Measurements from ENCODE around the gene CIAO2A. TPM values are rescaled to one million over a fixed set of nuclear protein-coding genes. Genes with fewer than 3 reads are reported as not detected.
"Not testable (repeated sequence)": the region's sequence is repeated elsewhere in the genome, so short reads cannot be mapped to it uniquely, and the experiment has no call there.

CIAO2A gene
- total and polyA plus RNA-seq, 10 donors, result 42.2 to 129 (median 74.8) TPM

DNA sequence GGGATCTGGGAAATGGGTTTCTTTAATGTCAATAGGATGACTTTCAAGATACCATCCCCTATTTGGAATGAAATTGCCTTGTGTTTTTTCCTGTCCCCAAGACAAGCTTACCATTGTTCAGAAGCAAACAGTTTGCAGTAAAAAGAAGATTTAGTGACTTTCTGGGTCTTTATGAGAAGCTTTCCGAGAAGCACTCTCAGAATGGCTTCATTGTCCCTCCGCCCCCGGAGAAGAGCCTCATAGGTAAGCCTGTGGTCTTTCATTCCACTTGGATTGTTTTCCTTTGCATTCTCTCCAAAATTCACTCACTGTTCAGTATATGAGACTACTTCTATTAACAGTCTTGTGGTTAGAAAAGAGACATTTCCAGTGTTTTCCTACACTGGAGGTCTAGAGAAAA is 32.3 kb upstream of the CIAO2A start:
- Histone ChIP-seq H3K36me3 (peaks cover 15 to 100% (median 96%) of the 10 kb centered on the region in 6 donors), H3K27ac (no peak overlapping the region), H3K9me3 (no peaks in the 10 kb centered on the region), H3K4me1 (peaks cover 0 to 4% (median 0%) of the 10 kb centered on the region in 6 donors), H3K27me3 (replicated peaks in 1 of 7) (no peaks in the 10 kb centered on the region), H3K4me3 (no peak overlapping the region)
- intact Hi-C loops (cut with DNase I; ENCODE audit: low total_unique reads), result no loop called here
- TF ChIP-seq, protein P1, sequence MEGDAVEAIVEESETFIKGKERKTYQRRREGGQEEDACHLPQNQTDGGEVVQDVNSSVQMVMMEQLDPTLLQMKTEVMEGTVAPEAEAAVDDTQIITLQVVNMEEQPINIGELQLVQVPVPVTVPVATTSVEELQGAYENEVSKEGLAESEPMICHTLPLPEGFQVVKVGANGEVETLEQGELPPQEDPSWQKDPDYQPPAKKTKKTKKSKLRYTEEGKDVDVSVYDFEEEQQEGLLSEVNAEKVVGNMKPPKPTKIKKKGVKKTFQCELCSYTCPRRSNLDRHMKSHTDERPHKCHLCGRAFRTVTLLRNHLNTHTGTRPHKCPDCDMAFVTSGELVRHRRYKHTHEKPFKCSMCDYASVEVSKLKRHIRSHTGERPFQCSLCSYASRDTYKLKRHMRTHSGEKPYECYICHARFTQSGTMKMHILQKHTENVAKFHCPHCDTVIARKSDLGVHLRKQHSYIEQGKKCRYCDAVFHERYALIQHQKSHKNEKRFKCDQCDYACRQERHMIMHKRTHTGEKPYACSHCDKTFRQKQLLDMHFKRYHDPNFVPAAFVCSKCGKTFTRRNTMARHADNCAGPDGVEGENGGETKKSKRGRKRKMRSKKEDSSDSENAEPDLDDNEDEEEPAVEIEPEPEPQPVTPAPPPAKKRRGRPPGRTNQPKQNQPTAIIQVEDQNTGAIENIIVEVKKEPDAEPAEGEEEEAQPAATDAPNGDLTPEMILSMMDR (IDR thresholded peaks at IDR 0.05 in 8 of 11, conservative IDR thresholded peaks at IDR 0.05 in 3 of 11), result no peak
- TF ChIP-seq POLR2AphosphoS5 (IDR thresholded peaks at IDR 0.05) (no peak), POLR2A (IDR thresholded peaks at IDR 0.05) (no peak)
- DNase-seq, result no peak
- WGBS, 5 donors, result 64 to 84% (median 82%) methylated on average over 3 of the region's 3 CpGs

DNA sequence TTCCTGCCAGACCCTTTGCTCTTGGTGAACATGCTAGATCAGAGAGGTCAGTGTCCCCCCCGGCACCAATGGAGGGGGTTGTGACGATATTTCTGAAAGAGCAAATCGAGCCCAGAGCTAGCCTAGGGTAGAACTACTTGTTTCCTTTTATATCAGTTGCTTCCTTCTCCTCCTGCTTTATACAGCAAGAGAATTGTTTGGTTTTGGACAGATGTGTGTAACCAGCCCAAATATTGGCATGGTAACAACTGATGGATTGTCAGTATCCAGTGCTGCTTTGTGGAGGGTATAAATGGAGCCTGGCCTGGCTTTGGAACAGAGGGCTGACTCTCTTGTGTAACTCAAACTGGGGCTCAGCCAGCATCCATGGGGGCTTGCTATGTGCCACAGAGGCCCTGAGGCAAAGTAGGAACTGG is 29.3 kb upstream of the CIAO2A start:
- H3K4me1 ChIP-seq, result peaks cover 0 to 4% (median 0%) of the 10 kb centered on the region in 6 donors
- H3K27me3 ChIP-seq (replicated peaks in 1 of 7), result no peaks in the 10 kb centered on the region
- TF ChIP-seq, protein P1 (IDR thresholded peaks at IDR 0.05 in 8 of 11, conservative IDR thresholded peaks at IDR 0.05 in 3 of 11), result no peak
- TF ChIP-seq POLR2AphosphoS5 (IDR thresholded peaks at IDR 0.05), result no peak
- TF ChIP-seq POLR2A (IDR thresholded peaks at IDR 0.05), result no peak
- DNase-seq, result no peak
- H3K36me3 ChIP-seq, result peaks cover 15 to 100% (median 95%) of the 10 kb centered on the region in 6 donors
- 87 to 95% (median 91%) methylated on average over 3 of the region's 3 CpGs for WGBS, 5 donors
- H3K4me3 ChIP-seq, result no peak overlapping the region
- intact Hi-C loops (cut with DNase I; ENCODE audit: low total_unique reads), result no loop called here
- peak overlapping the region in 2 of 8 donors; percentile 3 to 19 for H3K27ac ChIP-seq
- H3K9me3 ChIP-seq, result no peaks in the 10 kb centered on the region

DNA sequence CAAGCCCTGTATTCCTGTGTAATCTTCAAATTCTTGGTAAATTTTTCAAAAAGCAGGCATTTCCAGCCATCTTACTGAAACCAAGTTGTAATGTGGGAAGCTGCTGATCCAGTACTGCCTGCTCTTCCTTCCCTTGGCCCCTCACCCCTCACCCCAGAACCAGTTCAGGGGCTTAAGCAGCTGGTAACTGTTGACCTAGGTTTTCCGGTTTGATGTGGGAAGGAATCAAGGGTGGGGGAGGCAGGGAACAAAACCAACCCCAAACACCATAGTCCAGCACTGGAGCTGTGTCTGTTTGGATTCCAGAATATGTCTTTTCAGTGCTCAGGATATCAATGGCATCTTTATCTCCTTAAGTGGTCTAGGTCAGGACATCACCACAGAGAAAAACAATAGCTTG is 28.8 kb upstream of the CIAO2A start:
- no peak for DNase-seq
- peaks cover 12 to 100% (median 95%) of the 10 kb centered on the region in 6 donors for H3K36me3 ChIP-seq
- TF ChIP-seq, protein P1 (IDR thresholded peaks at IDR 0.05 in 8 of 11, conservative IDR thresholded peaks at IDR 0.05 in 3 of 11), result no peak
- TF ChIP-seq POLR2AphosphoS5 (IDR thresholded peaks at IDR 0.05) (no peak), POLR2A (IDR thresholded peaks at IDR 0.05) (no peak)
- 73 to 90% (median 87%) methylated on average over 1 of the region's 1 CpG for WGBS, 5 donors
- no peaks in the 10 kb centered on the region for H3K27me3 ChIP-seq (replicated peaks in 1 of 7)
- peaks cover 0 to 4% (median 0%) of the 10 kb centered on the region in 6 donors for H3K4me1 ChIP-seq
- H3K9me3 ChIP-seq, result no peaks in the 10 kb centered on the region
- no peak overlapping the region for H3K4me3 ChIP-seq
- peak overlapping the region in 1 of 8 donors; percentile 19 for H3K27ac ChIP-seq
- intact Hi-C loops (cut with DNase I; ENCODE audit: low total_unique reads), result no loop called here

DNA sequence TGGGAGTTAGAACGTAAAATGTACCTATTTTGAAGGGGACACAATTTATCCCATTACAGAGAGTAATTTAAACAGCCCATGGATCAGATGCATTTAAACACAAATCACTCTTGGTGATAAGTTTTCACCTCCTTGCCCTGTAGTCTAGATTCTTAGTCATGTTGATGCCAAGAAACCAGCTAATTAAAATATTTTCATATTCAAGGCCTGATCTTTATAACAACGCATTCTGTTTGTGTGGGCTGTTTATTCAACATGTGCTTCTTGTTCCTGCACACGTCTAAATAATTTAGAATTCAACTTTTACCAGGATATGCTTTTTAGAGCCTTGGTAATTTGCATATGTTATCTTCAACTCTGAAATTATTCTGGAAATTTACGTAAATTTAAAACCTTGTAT is 28.0 kb upstream of the CIAO2A start:
- Histone ChIP-seq H3K27me3 (replicated peaks in 1 of 7) (no peaks in the 10 kb centered on the region), H3K36me3 (peaks cover 9 to 100% (median 94%) of the 10 kb centered on the region in 6 donors), H3K4me1 (peaks cover 0 to 4% (median 0%) of the 10 kb centered on the region in 6 donors), H3K4me3 (no peak overlapping the region), H3K27ac (no peak overlapping the region), H3K9me3 (no peaks in the 10 kb centered on the region)
- no peak for DNase-seq
- 78 to 93% (median 89%) methylated on average over 4 of the region's 4 CpGs for WGBS, 5 donors
- intact Hi-C loops (cut with DNase I; ENCODE audit: low total_unique reads), result no loop called here
- TF ChIP-seq POLR2AphosphoS5 (IDR thresholded peaks at IDR 0.05) (no peak), POLR2A (IDR thresholded peaks at IDR 0.05) (no peak)
- TF ChIP-seq, protein P1 (IDR thresholded peaks at IDR 0.05 in 8 of 11, conservative IDR thresholded peaks at IDR 0.05 in 3 of 11), result no peak

DNA sequence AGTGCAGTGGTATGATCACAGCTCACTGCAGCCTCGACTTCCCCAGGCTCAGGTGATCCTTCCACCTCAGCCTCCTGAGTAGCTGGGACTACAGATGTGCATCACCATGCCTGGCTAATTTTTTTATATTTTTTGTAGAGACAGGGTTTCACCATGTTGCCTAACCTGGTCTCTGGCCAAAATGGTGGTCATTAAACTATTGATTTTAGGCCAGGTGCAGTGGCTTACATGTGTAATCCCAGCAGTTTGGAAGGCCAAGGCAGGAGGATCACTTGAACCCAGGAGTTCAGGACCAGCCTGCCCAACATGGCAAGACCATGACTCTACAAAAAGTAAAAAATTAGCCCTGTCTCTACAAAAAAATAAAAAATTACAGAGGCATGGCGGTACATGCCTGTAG is 26.7 kb upstream of the CIAO2A start:
- H3K27me3 ChIP-seq (replicated peaks in 1 of 7); intact Hi-C loops (cut with DNase I; ENCODE audit: low total_unique reads): not testable (repeated sequence)
- 88 to 100% (median 98%) methylated on average over 2 of the region's 2 CpGs for WGBS, 5 donors

More for the DNA sequence above, 26.7 kb upstream of the CIAO2A start:
- peaks cover 9 to 100% (median 91%) of the 10 kb centered on the region in 6 donors for H3K36me3 ChIP-seq
- not testable (repeated sequence) for H3K4me3 ChIP-seq, H3K9me3 ChIP-seq, DNase-seq, H3K27ac ChIP-seq
- H3K4me1 ChIP-seq, result peaks cover 0 to 14% (median 3%) of the 10 kb centered on the region in 6 donors

Measured in spleen (tissue), 11 donors.